Kasumi-1 (cell line): Measurements from ENCODE around the gene PHLDA3.
"Not testable (repeated sequence)": the region's sequence is repeated elsewhere in the genome, so short reads cannot be mapped to it uniquely, and the experiment has no call there.

ENCODE experiments used
- DNase-seq, 2 experiments: peaks; one replicate each; lab custom pipeline; 2025; lab: John Stamatoyannopoulos, UW

The PHLDA3 gene

DNA sequence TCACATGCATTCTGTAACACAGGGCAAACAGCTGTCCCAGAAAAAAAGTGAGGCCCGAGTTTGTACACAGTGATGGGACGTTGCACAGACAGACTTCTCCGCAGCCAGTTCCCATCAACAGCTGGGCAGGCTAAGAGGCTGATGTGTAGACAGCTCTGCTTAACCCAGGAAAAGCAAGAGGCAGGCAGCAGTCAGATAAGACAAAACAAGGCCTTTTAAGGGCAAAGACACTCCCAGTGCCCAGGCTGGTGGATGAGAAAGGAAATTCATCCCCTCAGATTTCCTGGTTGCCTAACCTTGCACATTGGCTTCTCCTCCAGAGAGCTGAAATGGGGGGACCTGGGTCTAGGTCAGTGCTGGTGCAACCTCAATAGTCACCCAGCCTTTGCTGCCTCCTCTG lies 17.2 kb upstream of the PHLDA3 start:
- DNase-seq, result peak; percentile 86 to 91

DNA sequence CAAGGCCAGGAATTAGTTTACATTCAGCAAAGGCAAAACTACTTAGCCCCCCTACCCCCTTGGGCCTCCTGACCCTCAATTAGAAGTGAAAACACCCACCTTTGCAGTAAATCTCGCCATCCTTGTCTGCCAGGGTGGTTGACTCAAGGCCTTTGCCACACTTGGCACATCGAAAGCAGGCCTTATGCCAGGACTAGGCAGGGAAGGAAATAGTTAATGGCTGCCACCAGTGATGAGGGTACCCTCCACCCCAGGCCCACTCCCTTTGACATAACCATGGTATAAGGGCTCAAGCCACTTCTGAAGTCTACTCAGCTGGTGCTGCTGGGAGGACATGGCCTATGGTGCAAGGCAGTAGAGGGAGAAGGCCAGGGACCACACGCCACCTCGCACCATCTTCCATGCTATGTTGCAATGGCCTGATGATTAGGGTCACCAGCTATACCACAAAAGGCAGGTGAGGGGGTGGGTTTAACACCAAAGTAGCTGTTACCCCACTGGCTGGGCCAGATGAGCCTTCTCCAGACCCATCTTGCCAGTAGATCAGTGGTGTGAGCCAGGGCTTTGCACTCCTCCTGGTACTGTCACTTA lies 16.3 kb upstream of the PHLDA3 start:
- no peak for DNase-seq

DNA sequence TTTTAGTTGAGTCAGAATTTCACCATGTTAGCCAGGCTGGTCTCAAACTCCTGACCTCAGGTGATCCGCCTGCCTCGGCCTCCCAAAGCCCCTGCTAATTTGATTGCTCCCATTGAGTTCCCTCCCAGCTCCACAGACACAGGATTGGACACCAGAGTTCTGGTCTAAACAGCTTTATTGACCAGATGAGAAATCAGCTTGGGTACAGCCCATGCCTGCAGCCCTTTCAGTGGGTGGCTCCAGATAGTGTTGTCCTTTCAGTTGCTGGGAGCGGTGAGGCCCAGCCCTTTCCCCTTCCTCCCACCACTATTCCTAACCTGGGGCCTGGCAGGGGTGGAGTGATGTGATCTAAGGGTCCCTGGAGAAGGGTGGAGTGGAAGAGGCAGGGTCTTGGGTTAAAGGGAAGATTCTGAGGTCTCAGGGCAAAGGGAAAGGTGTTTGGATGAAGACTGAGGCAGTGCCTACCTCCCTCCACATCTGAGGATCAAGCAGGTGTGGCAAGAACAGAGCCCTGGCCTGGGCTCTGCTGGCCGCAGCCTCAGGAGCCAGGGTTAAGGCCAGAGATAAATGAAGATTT lies 14.5 kb upstream of the PHLDA3 start:
- no peak for DNase-seq

GRCh38 chr1:201482755-201483154 lies 13.8 kb upstream of the PHLDA3 start:
- no peak for DNase-seq

GRCh38 chr1:201481761-201482493 lies 12.9 kb upstream of the PHLDA3 start:
- DNase-seq, result peak; percentile 83 to 85

DNA sequence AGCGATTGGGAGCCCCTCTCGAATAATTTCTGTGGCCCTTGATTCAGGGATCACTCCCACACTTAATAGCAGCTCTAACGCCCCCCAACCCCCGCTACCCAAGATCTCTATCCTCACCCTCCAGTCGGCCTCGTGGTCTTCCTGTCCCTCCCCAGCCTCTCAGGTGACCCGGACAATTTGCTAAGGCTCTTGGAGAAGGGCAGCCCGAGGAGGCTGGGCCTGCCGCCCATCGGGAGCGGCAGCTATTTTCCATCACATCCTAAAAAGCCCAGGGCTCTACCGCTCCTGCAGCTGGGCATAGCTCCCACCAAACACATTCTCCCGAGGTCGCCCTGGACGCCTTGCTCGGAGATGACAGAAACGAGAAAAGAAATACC lies 12.0 kb upstream of the PHLDA3 start:
- no peak for DNase-seq

GRCh38 chr1:201480231-201481003 lies 11.4 kb upstream of the PHLDA3 start:
- DNase-seq, result peak; percentile 56 to 72

- no peak for DNase-seq
Measured at GRCh38 chr1:201479201-201479730, 10.3 kb upstream of the PHLDA3 start.

- DNase-seq, result not testable (repeated sequence)
Measured at GRCh38 chr1:201478666-201479065, 9.7 kb upstream of the PHLDA3 start.

DNA sequence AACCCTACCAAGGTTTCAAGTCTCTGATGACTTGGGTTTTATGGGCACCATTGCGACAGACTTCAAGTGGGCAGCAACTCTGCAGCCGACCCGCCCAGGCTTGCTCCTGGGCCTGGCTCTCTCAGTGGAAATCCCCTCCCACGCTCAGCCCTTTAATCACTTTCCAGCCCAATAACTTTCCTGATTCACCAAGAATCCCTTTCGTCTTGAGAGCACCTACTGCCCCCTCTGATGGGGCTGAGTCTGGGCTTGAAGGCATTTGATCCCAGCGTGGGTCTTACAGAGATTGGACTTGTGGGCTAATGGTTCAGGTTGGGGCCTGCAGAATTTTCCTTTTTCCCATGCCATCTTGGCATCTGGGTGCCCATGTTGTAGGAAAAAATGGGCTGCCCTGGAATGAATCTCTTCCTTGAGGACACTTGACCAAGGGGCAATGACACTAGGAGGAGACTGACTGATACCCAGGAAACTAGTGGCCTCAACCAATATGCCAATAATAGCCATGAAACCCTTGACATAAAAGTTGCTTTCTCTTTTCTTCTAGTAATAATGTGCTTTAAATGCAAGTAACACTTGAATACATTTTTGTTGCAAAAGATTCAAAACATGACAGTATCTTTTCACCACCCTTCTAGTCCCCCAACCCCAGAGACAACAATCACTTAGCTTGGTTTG lies 7.8 kb upstream of the PHLDA3 start:
- DNase-seq, result no peak

DNA sequence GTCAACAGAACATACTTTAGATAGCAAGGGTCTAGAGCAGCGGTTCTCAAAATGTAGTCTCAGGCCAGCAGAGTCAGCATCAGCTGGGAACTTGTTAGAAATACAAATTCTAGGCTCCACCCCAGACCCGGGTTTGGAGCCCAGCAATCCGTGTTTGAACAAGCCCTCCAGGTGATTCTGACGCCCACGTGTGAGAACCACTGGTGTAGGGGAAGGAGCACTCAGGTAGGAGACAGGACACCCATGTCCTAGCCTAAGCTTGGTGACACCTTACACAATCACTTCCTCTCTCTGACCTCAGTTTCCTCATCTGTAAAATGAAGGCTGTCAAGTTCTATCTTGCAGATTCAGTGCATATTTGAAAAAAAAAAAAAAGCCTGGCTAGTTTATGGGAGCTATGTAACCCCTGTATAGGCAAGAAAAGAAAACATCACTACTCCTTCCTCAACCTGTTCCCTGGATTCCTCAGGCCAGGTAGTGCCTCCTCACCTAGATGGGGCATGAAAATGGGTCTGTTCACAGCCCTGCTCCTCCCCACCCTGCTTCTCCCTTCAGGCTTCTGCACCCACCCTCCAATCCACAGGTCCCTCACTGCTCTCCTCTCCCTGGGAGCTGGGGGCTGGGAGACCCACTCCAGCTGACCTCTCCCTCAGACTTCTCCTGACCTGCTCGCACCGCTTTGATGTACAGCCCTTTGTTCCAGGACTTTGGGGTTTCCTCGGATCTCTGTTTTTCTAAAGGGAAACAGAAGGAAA lies 7.1 kb upstream of the PHLDA3 start:
- DNase-seq, result no peak

DNA sequence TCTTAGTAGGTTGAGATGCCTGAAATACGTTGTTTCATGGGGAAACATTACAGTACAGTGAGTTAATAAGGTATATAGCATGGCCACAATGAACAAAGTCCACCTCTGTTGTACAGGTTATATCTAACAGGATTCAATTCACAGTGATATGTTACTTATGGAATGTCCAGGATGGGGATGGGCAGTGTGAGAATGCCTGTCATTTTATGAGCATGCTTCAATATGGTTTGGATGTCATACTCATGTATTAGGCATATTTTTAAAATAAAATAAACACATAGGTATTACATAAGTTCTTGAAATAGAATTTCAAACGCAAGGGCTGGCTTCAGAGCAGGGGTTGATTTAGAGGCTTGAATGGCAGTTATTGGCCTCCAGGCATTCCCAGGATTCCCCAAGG lies 6.1 kb upstream of the PHLDA3 start:
- DNase-seq, result no peak

GRCh38 chr1:201473296-201473695 lies 4.3 kb upstream of the PHLDA3 start:
- no peak for DNase-seq

GRCh38 chr1:201472321-201472720 lies 3.3 kb upstream of the PHLDA3 start:
- not testable (repeated sequence) for DNase-seq

DNA sequence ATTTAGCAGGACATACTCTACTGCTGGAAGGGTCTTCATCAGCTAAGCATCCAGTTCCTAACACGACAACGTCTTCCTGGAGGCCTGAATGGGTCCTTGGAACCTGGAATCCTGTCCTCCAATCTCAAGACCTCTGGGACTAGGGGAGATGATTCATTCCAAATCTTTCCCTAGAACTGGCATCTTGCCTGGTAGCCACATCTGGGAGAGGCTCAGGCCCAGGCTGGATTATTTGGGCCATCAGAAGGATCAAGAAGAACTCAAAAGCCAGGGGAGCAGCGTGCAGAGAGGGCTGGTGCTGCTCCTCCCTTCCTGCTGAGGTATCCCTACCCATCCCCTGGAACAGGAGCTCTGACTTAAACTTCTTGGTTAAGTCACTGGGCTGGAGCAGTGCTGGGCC lies 2.8 kb upstream of the PHLDA3 start:
- DNase-seq, result no peak

GRCh38 chr1:201470581-201470980 lies 1.6 kb upstream of the PHLDA3 start:
- DNase-seq, result no peak

DNA sequence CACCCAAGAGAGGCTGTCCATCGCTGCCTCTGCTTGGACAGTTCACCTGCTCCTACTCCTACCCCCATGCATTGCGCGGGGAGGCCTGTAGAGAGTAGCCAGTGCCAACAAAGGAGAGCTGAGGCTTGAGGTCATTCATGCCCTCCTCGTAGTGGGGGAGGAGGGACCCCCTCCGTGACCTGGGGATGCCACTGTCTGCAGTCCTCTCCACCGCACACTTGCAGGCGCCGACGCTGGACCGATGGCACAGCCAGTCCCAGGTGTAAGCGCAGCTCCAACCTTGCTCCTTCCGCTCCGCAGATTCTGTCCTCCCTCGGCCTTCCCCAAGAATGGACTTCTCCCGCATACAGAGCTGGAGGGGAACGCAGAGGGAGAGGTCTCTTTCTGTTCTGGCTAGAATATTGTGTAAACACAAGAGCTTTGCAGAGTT lies 672 bp upstream of the PHLDA3 start:
- DNase-seq, result no peak

GRCh38 chr1:201468501-201468843 lies 516 bp downstream of the PHLDA3 start:
- DNase-seq, result peak in 1 of 2 experiments; percentile 14

- DNase-seq, result no peak
Measured at GRCh38 chr1:201466492-201466891, 2.5 kb downstream of the PHLDA3 start.

- no peak for DNase-seq
Measured at GRCh38 chr1:201465698-201466290, 3.2 kb downstream of the PHLDA3 start.

- no peak for DNase-seq
Measured at GRCh38 chr1:201463071-201463552, 5.9 kb downstream of the PHLDA3 start.
